RWPE1 (cell line): ENCODE data around the gene RFTN1.

Experiments used
- CTCF ChIA-PET: fragments of 350-600 bp; sonication (Branson Sonifier 250); formaldehyde crosslinking; extraction: SDS; loops from one replicate; lab custom pipeline; 2021; lab: Yijun Ruan, JAX
- POLR2A ChIA-PET: fragments of 400-600 bp; formaldehyde crosslinking; extraction: SDS; loops from one replicate; lab custom pipeline; 2020; ENCODE audit warnings: antibody characterized with exemption; ENCODE audit not compliant: low non-redundant PET; lab: Yijun Ruan, JAX
- DNase-seq: peaks from one replicate; pipeline ENCODE4 v3.0.0; 2012; ENCODE audit warnings: low spot score
- H3K27ac ChIP-seq: fragments of 450-650 bp; 2 replicates; pipeline ENCODE4 v1.5.1; 2017
- CTCF ChIP-seq: fragments of 450-650 bp; conservative IDR thresholded peaks from 2 replicates; pipeline ENCODE4 v1.5.1; 2017; ENCODE audit warnings: low read depth, mild to moderate bottlenecking

Gene RFTN1

DNA sequence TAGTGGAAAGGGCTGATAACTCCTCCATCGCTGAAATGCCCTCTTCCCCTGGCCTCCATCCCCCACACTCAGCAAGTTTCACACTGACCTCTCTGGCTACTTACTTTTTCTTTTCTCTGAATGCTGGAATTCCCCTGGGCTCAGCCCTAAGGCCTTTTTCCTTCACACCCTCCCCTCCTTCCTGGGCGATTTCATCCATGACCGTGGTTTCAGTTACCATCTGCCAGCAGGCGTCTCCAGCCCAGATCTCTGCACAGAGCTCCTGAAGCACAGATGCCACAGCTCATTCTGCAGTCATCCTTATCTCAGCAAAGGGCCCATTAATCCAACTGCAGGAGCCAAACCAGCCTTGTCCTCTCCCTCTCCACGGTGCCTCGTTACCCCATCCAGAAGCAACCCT is 114.0 kb downstream of the RFTN1 start:
- CTCF ChIA-PET = no interaction called here
- TF ChIP-seq CTCF = no peak
- POLR2A ChIA-PET = no interaction called here

DNA sequence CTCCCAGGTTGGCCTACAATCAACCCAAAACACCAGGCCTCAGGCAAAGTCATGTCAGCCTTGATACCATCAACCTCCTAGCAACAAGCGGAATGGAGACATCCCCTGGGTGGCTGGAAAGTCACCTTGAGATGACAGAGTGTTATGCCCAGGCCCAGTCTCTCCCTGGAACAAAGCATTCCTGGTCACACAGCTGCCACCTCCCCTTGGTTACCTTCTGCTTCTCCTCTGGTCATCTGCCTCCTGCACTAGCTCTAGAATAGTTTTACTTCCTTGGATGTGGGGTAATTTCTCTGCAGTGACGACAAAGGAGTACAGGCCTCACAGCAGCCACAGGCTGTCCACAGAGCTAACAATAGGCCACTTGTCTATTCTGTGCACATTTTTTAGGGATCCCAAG is 114.9 kb downstream of the RFTN1 start:
- POLR2A ChIA-PET = no interaction called here
- no peak for TF ChIP-seq CTCF
- no peak for DNase-seq
- H3K27ac ChIP-seq = no peak overlapping the region
- CTCF ChIA-PET = no interaction called here

More for the DNA sequence above, 114.0 kb downstream of the RFTN1 start:
- no peak for DNase-seq
- H3K27ac ChIP-seq = no peak overlapping the region

DNA sequence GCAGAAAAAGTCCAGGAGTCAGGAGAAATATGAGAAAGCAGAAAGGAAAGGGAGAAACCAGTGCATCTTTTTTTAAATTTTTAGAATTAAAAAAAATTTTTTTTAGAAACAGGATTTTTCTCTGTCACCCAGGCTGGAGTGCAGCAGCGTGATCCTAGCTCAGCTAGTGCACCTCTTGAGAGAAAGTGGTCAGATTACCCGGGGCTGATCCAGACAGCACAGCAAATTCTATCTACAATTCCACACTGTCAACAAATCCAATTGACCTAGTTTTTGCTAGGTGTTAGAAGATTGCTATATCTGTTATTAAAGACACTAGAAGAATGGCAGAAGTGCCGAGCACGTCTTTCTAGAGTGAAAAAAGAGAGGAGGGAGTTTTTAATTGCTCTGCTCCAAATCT is 117.3 kb downstream of the RFTN1 start:
- POLR2A ChIA-PET = no interaction called here
- CTCF ChIA-PET = no interaction called here
- DNase-seq = no peak
- no peak overlapping the region for H3K27ac ChIP-seq
- TF ChIP-seq CTCF = no peak

DNA sequence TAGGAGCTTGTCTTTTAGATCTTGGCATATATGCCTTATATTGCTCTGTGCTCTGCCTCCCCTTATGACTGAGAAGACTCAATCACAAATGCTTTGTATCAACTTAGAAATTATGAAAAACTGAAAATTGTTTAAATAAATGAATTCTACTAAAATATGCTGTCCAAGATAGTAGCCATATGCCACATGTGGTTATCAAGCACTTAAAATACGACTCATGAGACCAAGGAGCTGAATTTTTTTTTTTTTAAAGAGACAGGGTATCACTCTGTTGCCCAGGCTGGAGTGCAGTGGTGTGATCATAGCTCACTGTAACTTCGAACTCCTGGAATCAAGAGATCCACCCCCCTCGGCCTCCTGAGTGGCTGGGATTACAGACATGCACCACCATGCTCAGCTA is 118.3 kb downstream of the RFTN1 start:
- TF ChIP-seq CTCF = no peak
- DNase-seq = no peak
- POLR2A ChIA-PET = no interaction called here
- H3K27ac ChIP-seq = no peak overlapping the region
- CTCF ChIA-PET = no interaction called here

GRCh38 chr3:16394639-16395038 is 118.9 kb downstream of the RFTN1 start:
- POLR2A ChIA-PET = no interaction called here
- CTCF ChIA-PET = no interaction called here
- no peak for TF ChIP-seq CTCF
- no peak for DNase-seq
- no peak overlapping the region for H3K27ac ChIP-seq

- H3K27ac ChIP-seq = no peak overlapping the region
- TF ChIP-seq CTCF = no peak
- CTCF ChIA-PET = no interaction called here
- DNase-seq = no peak
- POLR2A ChIA-PET = no interaction called here
These were observed 120.8 kb downstream of the RFTN1 start for GRCh38 chr3:16392717-16393116.

GRCh38 chr3:16392065-16392464 is 121.4 kb downstream of the RFTN1 start:
- TF ChIP-seq CTCF = no peak
- H3K27ac ChIP-seq = no peak overlapping the region
- ChIA-PET POLR2A (no interaction called here), CTCF (no interaction called here)
- DNase-seq = no peak
